Keratinocyte (primary cell): ENCODE results near the gene CEMP1.

ENCODE experiments used
- CTCF ChIP-seq, 3 experiments: IDR thresholded peaks in 1 of 3; conservative IDR thresholded peaks in 1 of 3; optimal IDR thresholded peaks in 1 of 3; 2 replicates in 2 of 3; 3 replicates in 1 of 3; pipeline versions ENCODE3 to v1.5.1; 2011; ENCODE audit warnings: low read length in 3 of 3, mild to moderate bottlenecking in 3 of 3, moderate library complexity in 2 of 3, control low read depth in 1 of 3, inconsistent platforms in 1 of 3; ENCODE audit not compliant: insufficient read depth in 2 of 3; ENCODE audit errors: extremely low read depth in 1 of 3
- EZH2 ChIP-seq: IDR thresholded peaks from one replicate; pipeline ENCODE4 v1.6.1; 2012; ENCODE audit warnings: inconsistent platforms, mild to moderate bottlenecking, low read length, moderate library complexity

GRCh38 chr16:2505695-2506094 lies 25.5 kb downstream of the CEMP1 start:
- no peak for TF ChIP-seq EZH2
- no peak for TF ChIP-seq CTCF (optimal IDR thresholded peaks at IDR 0.05 in 1 of 3, IDR thresholded peaks at IDR 0.05 in 1 of 3, conservative IDR thresholded peaks at IDR 0.05 in 1 of 3; ENCODE audit: extremely low read depth in 1 of 3, insufficient read depth in 2 of 3, low read length in 3 of 3)
